ENCODE measurements around the gene LDLRAP1.

- TF ChIP-seq CTCF (IDR thresholded peaks at IDR 0.05) (no peak), EZH2 (IDR thresholded peaks at IDR 0.05; ENCODE audit: borderline replicate concordance, insufficient read depth, low read depth, low read length, poor library complexity, severe bottlenecking) (no peak)
Measured at GRCh38 chr1:25599969-25600610, 56.7 kb downstream of the LDLRAP1 start.

Data from B cell (primary cell).